ES-I3 (cell line): ENCODE measurements around the gene RNF5.
"Not testable (repeated sequence)": the region's sequence is repeated elsewhere in the genome, so short reads cannot be mapped to it uniquely, and the experiment has no call there.

Experiments
- H3K36me3 ChIP-seq: 2 replicates; pipeline ENCODE4 v1.6.1; 2013; ENCODE audit warnings: mild to moderate bottlenecking, low read length, control low read depth, moderate library complexity; ENCODE audit not compliant: insufficient read depth
- H3K4me1 ChIP-seq: 2 replicates; pipeline ENCODE4 v1.6.1; 2013; ENCODE audit warnings: mild to moderate bottlenecking, control low read depth, low read length; ENCODE audit not compliant: insufficient read depth
- H3K9ac ChIP-seq: 2 replicates; pipeline ENCODE4 v1.6.1; 2013; ENCODE audit warnings: low read depth, mild to moderate bottlenecking, low read length, moderate library complexity
- H3K9me3 ChIP-seq: 2 replicates; pipeline ENCODE4 v1.6.1; 2013; ENCODE audit warnings: mild to moderate bottlenecking, low read length, moderate library complexity; ENCODE audit not compliant: control insufficient read depth, insufficient read depth

Gene RNF5

DNA sequence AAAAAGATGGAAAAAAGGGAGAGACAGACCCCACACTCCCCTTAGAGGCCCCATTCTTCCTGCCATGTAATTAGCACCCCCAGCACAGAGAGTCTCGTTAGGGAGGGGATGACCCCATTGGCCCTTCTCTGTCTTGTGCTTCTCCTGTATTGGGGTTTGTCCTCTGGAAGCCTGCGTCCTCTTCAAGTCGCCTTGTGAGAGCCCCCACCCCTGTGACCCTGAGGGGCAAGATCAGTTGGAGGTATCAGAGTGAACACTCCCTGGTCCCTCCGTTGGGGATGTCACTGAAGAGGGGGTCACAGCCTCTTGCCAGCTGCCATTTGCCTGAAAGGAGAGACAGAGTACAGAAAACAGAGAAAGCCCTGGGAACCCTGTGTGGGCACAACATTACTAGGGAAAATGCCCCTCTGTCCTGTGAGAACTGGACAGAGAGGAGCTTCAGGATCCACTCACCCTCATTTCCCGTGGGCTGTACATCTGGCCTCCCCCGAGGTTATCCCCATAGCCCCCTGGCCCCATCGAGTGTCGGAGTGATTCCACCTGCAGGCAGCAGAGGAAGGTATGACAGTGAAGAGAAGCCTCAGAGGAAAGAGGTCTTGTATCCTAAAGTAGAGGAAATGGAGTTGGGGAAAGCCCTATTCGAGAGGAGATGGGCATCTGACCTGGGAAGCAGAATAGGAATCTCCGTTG, 8.1 kb downstream of the RNF5 start:
- H3K9ac ChIP-seq, H3K36me3 ChIP-seq, H3K9me3 ChIP-seq: not testable (repeated sequence)
- peaks cover 16% of the 10 kb centered on the region for H3K4me1 ChIP-seq

DNA sequence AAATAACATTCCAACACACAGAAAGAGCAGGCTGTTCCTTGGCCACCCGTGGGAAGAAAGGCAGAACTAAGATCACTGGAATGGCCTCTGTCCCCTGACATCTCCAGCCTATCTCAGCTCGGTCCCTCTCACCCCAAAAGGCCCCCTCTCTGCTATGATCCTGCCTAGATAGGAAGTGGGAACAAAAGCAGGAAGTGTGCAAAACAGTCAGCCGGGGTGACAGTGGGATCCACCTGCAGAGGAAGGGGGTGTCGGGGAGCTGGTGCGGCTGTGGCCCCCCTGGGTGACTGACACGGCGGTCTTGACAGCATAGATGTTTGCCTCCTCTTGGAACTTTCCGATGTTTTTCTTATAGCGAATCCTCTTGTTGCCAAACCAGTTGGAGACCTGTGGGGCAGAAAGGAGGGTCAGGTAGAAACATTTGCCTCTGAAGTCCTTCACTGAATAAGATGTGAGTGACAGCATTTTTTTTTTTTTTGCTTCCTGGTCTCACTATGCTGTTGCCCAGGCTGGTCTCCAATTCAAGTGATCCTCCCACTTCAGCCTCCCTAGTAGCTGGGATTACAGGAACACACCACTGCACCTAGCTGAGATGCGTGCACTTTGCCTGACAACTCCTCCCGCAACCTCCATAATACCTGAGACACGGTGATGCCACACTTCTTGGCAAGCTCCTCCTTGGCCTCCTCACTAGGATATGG, 9.0 kb downstream of the RNF5 start:
- Histone ChIP-seq H3K9ac (no peak overlapping the region), H3K9me3 (no peaks in the 10 kb centered on the region), H3K4me1 (peaks cover 25% of the 10 kb centered on the region), H3K36me3 (0 out of 2 replicates have a peak, but pooled peaks cover 3% of the 10 kb centered on the region)

DNA sequence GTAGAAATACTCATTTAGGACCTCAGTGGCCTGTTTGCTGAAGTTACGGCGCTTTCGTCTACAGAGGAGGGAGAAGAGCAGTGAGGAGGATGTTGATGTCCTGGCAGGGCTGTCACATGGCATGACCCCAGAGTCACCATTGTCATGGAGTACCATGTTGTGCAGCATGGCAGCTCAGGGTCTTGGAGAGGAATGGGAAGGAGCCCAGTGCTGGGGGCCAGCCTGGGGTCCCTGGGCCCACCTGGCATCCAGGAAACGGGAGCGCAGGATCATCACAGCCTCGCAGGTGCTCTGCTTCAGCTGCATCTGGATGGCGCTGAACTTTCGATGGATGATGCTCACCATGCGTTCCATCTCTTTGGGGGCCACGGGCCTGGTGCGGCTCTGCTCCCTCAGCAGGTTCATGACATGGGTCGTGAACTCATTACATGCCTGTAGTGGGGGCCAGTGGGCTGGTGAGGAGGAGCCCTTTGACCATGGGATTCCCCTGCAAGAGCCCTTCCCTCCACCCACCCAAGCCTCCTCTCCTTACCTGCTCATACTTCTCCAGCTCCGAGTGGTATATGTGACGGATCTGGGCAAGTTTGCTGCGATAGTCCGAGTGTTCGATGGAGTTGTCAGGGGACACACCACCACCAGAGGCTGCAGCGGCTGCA, 9.6 kb downstream of the RNF5 start:
- not testable (repeated sequence) for H3K9me3 ChIP-seq, H3K36me3 ChIP-seq, H3K9ac ChIP-seq
- peaks cover 26% of the 10 kb centered on the region for H3K4me1 ChIP-seq

DNA sequence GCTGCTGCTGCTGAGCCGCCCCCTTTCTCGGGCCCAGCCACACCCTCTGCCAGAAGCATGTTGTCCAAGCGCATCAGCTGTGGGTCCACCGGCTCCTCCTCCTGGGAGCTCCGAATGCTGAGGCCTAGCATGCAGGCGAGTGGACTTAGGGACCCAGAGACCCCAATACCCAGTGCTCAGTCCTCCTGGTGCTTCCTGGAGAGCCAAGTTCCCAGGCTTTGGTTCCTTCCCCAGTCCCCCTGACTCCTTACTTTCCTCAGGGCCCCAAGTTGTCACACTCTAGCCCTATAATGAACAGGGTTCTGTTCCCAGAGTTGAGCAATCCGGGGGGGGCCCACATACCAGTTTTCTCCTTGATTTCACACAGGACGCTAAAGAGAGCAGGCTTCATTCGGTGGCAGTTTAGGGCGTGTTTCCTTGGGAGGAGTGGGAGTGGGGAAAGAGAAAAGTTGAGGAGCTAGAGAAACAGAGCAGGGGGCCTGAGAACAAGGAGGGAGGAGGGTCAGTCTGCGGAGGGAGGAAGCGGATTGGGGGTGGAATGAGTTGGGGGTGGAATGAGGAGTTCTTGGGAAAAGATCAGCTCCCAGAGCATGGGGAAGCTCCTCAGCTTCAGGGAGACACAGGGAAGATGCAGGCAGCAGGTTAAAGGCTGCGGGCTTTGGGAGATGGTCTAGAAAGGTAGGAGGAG, 10.3 kb downstream of the RNF5 start:
- H3K36me3 ChIP-seq: 0 out of 2 replicates have a peak, but pooled peaks cover 3% of the 10 kb centered on the region
- H3K9me3 ChIP-seq: no peaks in the 10 kb centered on the region
- peaks cover 26% of the 10 kb centered on the region for H3K4me1 ChIP-seq
- peak overlapping the region; percentile 77 for H3K9ac ChIP-seq

DNA sequence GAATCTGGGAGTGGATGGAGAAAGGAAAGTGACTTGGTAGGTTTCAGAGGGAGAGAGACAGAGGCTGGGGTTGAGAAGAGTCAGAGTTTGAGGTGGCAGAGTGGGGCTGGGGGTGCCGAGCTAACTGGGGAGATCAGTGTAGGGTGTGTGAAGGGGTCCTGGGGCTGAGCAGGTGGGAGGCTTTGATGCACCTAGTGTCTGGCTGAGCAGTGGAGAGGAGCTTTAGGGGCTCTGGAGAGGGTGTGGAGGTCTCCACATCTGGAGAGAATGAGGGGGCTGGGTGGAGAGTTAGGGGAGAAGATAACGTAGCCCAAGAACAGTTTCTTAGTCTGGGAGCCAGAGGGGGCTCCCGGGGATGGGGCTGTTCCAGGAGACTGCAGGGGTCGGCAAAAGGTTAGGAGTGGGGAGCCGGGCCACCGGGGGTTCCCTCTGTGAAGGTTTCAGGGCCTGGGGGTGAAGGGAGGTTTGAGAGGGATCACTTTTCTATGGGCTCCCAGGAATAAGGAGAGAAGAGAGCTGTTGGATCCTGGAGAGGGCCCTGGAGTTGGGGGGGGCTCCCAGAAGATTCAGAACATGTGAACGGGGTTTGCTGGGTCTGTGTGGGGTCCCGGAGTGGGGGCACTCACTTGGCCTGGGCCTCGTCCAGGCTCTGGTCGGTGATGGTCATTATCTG, 11.0 kb downstream of the RNF5 start:
- Histone ChIP-seq H3K4me1 (peaks cover 31% of the 10 kb centered on the region), H3K9me3 (no peaks in the 10 kb centered on the region), H3K9ac (peak overlapping the region; percentile 77), H3K36me3 (0 out of 2 replicates have a peak, but pooled peaks cover 3% of the 10 kb centered on the region)

DNA sequence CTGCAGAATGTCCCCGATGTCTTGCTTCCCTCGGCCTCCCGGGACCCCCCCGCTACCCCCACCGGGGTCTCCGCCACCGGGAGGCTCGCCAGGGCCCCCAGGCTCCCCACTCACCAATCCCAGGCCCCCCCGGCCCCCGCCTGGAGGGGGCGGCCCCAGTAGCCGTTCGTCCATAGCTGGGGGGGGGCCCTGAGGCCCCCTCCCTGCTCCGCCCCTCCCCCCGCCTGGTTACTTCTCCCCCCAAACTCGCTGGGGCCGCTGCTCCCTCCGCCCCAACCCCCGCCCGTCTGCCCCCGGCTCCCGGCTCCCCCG, 11.5 kb downstream of the RNF5 start:
- Histone ChIP-seq H3K9me3 (no peaks in the 10 kb centered on the region), H3K36me3 (0 out of 2 replicates have a peak, but pooled peaks cover 3% of the 10 kb centered on the region), H3K9ac (peak overlapping the region; percentile 77; the same call in 1 of the 2 replicates), H3K4me1 (peaks cover 36% of the 10 kb centered on the region)

DNA sequence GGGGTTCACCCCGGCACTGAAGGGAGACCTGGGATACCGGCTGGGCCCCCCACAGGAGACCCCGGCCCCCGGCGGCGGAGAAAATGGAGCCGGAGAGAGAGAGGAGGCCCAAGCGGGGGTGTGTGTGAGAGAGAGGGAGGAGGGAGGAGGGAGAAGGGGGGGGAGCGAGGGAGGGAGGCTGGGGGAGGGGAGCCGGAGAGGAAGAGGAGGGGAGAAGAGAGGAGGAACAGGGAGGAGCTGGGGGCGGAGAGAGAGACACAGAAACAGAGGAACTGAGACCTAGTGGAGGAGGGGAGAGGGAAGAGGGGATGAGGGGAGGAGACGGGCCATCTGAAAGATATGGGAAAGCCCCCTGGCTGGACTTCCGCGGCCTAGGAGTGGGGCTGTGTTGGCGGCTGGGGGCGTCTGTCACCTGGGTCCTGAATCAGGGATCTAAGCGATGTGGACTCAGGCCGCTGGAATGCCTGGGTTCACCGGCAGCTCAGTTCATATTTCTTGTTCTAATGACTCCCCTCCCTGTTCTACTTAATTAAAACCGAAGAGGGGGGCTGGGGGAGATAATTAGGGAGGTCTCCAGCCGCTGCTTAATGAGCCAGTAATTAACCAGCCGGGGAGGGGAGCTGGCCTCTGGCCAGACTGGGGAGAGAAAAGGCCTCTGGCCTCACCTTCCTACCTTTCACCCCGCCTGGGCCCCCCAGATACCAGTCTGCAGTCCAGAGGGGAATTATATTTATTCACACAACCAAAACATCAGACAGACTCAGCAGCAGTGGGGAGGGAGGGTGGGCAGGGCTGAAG, 12.0 kb downstream of the RNF5 start, which contains the start of gene PBX2:
Gene PBX2 (minus strand): TSS at position 149 of the 798 bp plus-strand sequence. CDS start 287 bp downstream, outside the sequence.
- H3K9me3 ChIP-seq: no peaks in the 10 kb centered on the region
- 0 out of 2 replicates have a peak, but pooled peaks cover 3% of the 10 kb centered on the region for H3K36me3 ChIP-seq
- H3K4me1 ChIP-seq: peaks cover 38% of the 10 kb centered on the region
- peak within 1 kb of the TSS; percentile 77 for H3K9ac ChIP-seq

DNA sequence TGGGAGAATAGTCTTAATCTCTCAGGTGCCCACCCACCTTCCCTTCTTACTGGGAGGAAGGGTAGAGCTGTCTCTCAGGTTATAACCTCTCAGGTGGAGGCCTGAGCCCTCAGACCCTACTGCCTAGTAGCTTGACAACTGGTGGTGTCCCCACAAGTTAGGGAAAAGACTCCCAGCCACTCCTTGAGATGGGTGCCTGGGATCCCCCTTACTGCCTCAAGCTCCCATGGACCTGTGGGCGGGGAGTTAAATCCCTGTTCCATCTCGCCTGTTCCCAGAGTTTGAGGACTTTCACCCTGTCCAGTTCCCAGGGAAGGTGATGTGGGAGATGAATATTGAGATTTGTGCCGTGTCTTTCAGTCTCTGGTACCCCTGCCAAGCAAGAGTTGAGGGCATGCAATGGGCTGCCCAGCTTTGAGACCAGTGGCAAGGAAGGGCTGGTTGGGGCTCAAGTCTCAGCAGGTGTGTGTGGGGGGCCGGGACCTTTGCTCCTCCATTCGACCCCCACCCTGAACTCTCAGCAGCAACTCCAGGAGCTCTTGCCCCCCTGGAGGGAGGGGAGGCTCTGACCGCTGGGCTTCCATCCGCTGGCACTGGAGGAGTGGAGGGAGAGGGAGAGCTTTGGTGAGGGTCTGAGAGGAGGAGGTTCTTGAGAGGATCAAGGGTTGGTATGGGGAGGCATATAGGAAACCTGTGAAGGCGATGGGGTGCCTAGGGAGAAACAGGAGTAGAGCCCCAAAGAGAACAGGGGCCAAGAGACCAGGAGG, 12.9 kb downstream of the RNF5 start:
- H3K9ac ChIP-seq: no peak overlapping the region; the same call in 1 of the 2 replicates

DNA sequence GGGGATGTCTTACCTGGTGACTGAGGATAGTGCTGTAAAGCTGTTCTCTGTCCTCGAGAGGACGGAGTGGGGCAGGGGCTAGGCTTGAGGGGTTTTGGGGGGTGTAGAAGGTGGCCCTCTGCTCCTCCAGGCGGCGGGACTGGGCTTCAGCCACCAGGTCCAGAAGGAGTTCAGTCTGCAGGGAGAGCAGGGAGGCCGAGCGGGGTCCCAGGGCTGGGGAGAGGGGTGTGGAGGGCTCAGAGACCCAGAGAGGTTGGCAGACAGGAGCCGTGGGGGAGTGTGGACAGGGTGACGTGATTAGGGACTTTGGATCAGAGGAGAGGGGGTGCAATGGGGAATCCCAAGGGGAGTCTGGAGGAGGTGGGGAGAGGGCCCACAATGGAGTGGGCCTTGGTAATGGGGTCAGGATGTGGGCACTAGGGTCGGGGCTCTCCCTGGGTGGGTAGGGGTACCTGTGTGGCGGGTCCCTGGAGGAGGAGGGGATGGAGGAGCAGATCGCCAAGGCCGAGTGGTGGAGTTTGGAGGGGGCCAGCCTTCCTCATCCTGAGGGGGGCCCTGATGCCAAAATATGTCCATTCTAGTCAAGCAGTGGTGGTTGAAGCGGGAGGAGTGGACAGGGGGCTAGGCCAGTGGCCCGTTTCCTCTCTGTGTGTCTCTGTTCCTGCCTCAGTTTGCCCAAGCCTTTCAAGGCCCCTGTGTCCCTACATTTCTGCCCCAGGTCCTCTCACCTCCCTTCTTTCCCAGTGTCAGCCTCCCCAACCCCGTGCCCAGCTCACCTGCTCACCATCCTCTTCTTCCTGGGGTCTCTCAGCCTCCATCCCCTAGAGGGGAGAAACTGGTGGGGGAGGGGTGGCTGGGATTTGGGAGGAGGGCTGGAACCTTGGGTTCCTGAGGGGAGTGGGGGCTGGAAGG, 13.7 kb downstream of the RNF5 start:
- Histone ChIP-seq H3K9me3 (no peaks in the 10 kb centered on the region), H3K36me3 (0 out of 2 replicates have a peak, but pooled peaks cover 3% of the 10 kb centered on the region), H3K4me1 (peaks cover 35% of the 10 kb centered on the region), H3K9ac (peak overlapping the region; percentile 11; the same call in 1 of the 2 replicates)

More for the DNA sequence above, 12.9 kb downstream of the RNF5 start:
- 0 out of 2 replicates have a peak, but pooled peaks cover 3% of the 10 kb centered on the region for H3K36me3 ChIP-seq
- no peaks in the 10 kb centered on the region for H3K9me3 ChIP-seq
- peaks cover 35% of the 10 kb centered on the region for H3K4me1 ChIP-seq

DNA sequence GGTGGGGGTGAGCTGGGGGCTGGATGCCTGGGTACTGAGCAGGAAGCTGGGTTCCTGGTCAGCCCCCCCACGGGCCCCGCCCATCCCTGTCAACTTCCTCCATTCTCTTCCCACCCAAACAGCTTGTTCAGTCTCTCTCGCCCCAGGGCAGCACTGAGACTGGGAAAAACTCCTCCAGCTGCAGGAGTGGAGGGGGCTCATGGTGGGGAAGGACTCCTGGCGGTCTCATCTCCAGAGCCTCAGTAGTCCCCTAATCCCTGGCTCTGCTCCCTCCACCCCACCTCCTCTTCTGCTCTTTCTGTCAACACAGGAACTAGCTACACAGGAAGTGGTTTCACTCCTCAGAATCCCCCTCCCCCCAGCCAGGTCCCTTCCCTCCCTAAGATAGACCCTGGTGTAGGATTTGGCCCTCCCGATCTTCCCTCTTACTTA, 14.4 kb downstream of the RNF5 start, which contains the start of gene GPSM3:
Gene GPSM3 (minus strand): TSS at position 36 of the 432 bp plus-strand sequence. CDS start 130 bp downstream, outside the sequence.
- H3K9ac ChIP-seq: peak within 1 kb of the TSS; percentile 57

DNA sequence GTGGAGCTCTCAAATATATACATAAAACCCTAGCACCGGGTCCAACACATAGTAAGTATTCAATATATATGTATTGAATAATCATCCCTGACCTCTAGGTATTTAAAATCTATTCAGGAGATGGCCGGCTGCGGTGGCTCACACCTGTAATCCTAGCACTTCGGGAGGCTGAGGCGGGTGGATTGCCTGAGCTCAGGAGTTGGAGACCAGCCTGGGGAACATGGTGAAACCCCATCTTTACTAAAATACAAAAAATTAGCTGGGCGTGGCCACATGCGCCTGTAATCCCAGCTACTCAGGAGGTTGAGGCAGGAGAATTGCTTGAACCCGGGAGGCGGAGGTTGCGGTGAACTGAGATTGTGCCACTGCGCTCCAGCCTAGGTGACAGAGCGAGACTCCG, 14.9 kb downstream of the RNF5 start:
- H3K4me1 ChIP-seq: peaks cover 35% of the 10 kb centered on the region
- not testable (repeated sequence) for H3K9me3 ChIP-seq, H3K36me3 ChIP-seq
- peak overlapping the region; percentile 57; the same call in 1 of the 2 replicates for H3K9ac ChIP-seq

More for the DNA sequence above, 14.4 kb downstream of the RNF5 start, which contains the start of gene GPSM3:
- Histone ChIP-seq H3K36me3 (0 out of 2 replicates have a peak, but pooled peaks cover 2% of the 10 kb centered on the region), H3K9me3 (no peaks in the 10 kb centered on the region), H3K4me1 (peaks cover 35% of the 10 kb centered on the region)
